Measurements from ENCODE around the gene PLET1. TPM values are rescaled to one million over a fixed set of nuclear protein-coding genes. Genes with fewer than 3 reads are reported as not detected.
"Not testable (repeated sequence)": the region's sequence is repeated elsewhere in the genome, so short reads cannot be mapped to it uniquely, and the experiment has no call there.

The PLET1 gene
- total RNA-seq, 1 donor from 2014 or later, result not detected

- DNase-seq (ENCODE audit: low spot score), result no peak
Observed at GRCh38 chr11:112212710-112213109, 48.0 kb downstream of the PLET1 start.

GRCh38 chr11:112212290-112212689, 48.4 kb downstream of the PLET1 start:
- no peak for DNase-seq (ENCODE audit: low spot score)

GRCh38 chr11:112211536-112211935, 49.1 kb downstream of the PLET1 start:
- no peak for DNase-seq (ENCODE audit: low spot score)

- no peak for DNase-seq (ENCODE audit: low spot score)
Observed at GRCh38 chr11:112210890-112211289, 49.8 kb downstream of the PLET1 start.

GRCh38 chr11:112206071-112206470, 54.6 kb downstream of the PLET1 start:
- DNase-seq (ENCODE audit: low spot score), result no peak

- no peak for DNase-seq (ENCODE audit: low spot score)
Observed at GRCh38 chr11:112200252-112200651, 60.4 kb downstream of the PLET1 start.

GRCh38 chr11:112199101-112199500, 61.6 kb downstream of the PLET1 start:
- not testable (repeated sequence) for DNase-seq (ENCODE audit: low spot score)

Other genes with a start within 250 kb of the PLET1 start
- gene DLAT, start 235.5 kb downstream of the PLET1 start, total RNA-seq (ENCODE audit: insufficient read depth, low replicate concordance), result 16.6 TPM
- not detected for gene PIH1D2, start 186.8 kb downstream of the PLET1 start, total RNA-seq (ENCODE audit: insufficient read depth, low replicate concordance)
- 18.3 TPM for gene NKAPD1, start 186.6 kb downstream of the PLET1 start, total RNA-seq (ENCODE audit: insufficient read depth, low replicate concordance)
- 37.3 TPM for gene TIMM8B, start 174.1 kb downstream of the PLET1 start, total RNA-seq (ENCODE audit: insufficient read depth, low replicate concordance)
- gene SDHD, start 174.0 kb downstream of the PLET1 start, total RNA-seq (ENCODE audit: insufficient read depth, low replicate concordance), result 110 TPM
- gene IL18, start 96.8 kb downstream of the PLET1 start, total RNA-seq (ENCODE audit: insufficient read depth, low replicate concordance), result 16.9 TPM
- 3.1 TPM for gene TEX12, start 93.5 kb downstream of the PLET1 start, total RNA-seq (ENCODE audit: insufficient read depth, low replicate concordance)
- gene BCO2, start 85.3 kb downstream of the PLET1 start, total RNA-seq (ENCODE audit: insufficient read depth, low replicate concordance), result 22.1 TPM
- 60.7 TPM for gene PTS, start 34.4 kb downstream of the PLET1 start, total RNA-seq (ENCODE audit: insufficient read depth, low replicate concordance)

Measured in umbilical cord (tissue), 2 donors.